ENCODE results near the gene NCKAP5.

GRCh38 chr2:133360882-133361281, 207.4 kb downstream of the NCKAP5 start:
- TF ChIP-seq POLR2A (IDR thresholded peaks at IDR 0.05): no peak
- TF ChIP-seq CTCF (IDR thresholded peaks at IDR 0.05): no peak
- TF ChIP-seq POLR2AphosphoS5 (IDR thresholded peaks at IDR 0.05; ENCODE audit: insufficient read depth in 1 of 2, low read depth in 1 of 2): no peak

Measured in vagina (tissue), 2 donors.